Measurements from ENCODE around the gene KIF14.

DNA sequence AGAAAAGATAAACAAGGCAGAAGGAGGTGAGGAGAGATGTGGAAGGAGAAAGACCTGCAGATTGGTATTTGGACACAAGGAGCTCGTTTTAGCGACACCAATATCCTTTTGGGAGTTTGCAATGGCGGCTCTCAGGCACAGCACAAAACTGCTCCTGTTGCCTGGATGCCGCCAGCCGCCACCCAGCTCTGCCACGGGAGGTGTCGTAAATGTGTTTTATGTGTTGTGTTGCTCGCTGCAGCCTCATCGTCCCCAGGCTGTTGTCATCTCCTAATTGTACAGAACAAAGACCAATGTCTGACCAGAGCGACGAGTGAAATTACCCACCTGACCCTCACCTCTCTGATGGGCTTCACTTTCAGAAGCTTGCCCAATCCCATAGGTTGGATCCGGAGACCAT is 114.1 kb downstream of the KIF14 start:
- no peak for TF ChIP-seq EGR1 (IDR thresholded peaks at IDR 0.05)
- no peak for TF ChIP-seq TAF1 (IDR thresholded peaks at IDR 0.05; ENCODE audit: low read depth)
- no peak for TF ChIP-seq NFIC (IDR thresholded peaks at IDR 0.05)
- no peak for TF ChIP-seq ZBTB7A (IDR thresholded peaks at IDR 0.05; ENCODE audit: low read depth)
- TF ChIP-seq EP300 (IDR thresholded peaks at IDR 0.05; ENCODE audit: borderline replicate concordance): no peak

Data from Ishikawa (cell line).